ENCODE results near the gene MYBPH.

Gene MYBPH

GRCh38 chr1:203153051-203153988 is 22.3 kb downstream of the MYBPH start:
- TF ChIP-seq SPI1 (IDR thresholded peaks at IDR 0.05; ENCODE audit: low read depth, low read length) (no peak), POLR2AphosphoS5 (IDR thresholded peaks at IDR 0.05; ENCODE audit: low read depth, low read length) (no peak), PAX5 (IDR thresholded peaks at IDR 0.05; ENCODE audit: insufficient read depth, low read length, severe bottlenecking) (no peak), POLR2A (IDR thresholded peaks at IDR 0.05; ENCODE audit: low read depth, low read length) (no peak), TAF1 (IDR thresholded peaks at IDR 0.05; ENCODE audit: low read depth, low read length) (no peak), POU2F2 (IDR thresholded peaks at IDR 0.05; ENCODE audit: low read depth, low read length) (no peak)
- FAIRE-seq, result no peak
- DNase-seq (ENCODE audit: insufficient read length, low spot score), result no peak

- FAIRE-seq (no peak), DNase-seq (ENCODE audit: insufficient read length, low spot score) (no peak)
- no peak for TF ChIP-seq SPI1 (IDR thresholded peaks at IDR 0.05; ENCODE audit: low read depth, low read length)
- TF ChIP-seq POU2F2 (IDR thresholded peaks at IDR 0.05; ENCODE audit: low read depth, low read length), result no peak
- no peak for TF ChIP-seq TAF1 (IDR thresholded peaks at IDR 0.05; ENCODE audit: low read depth, low read length)
- no peak for TF ChIP-seq POLR2AphosphoS5 (IDR thresholded peaks at IDR 0.05; ENCODE audit: low read depth, low read length)
- no peak for TF ChIP-seq PAX5 (IDR thresholded peaks at IDR 0.05; ENCODE audit: insufficient read depth, low read length, severe bottlenecking)
- no peak for TF ChIP-seq POLR2A (IDR thresholded peaks at IDR 0.05; ENCODE audit: low read depth, low read length)
Observed at GRCh38 chr1:203152158-203153034, 23.2 kb downstream of the MYBPH start.

- no peak for FAIRE-seq
- TF ChIP-seq POU2F2 (IDR thresholded peaks at IDR 0.05; ENCODE audit: low read depth, low read length), result no peak
- TF ChIP-seq POLR2AphosphoS5 (IDR thresholded peaks at IDR 0.05; ENCODE audit: low read depth, low read length), result no peak
- TF ChIP-seq PAX5 (IDR thresholded peaks at IDR 0.05; ENCODE audit: insufficient read depth, low read length, severe bottlenecking), result no peak
- no peak for TF ChIP-seq POLR2A (IDR thresholded peaks at IDR 0.05; ENCODE audit: low read depth, low read length)
- no peak for TF ChIP-seq SPI1 (IDR thresholded peaks at IDR 0.05; ENCODE audit: low read depth, low read length)
- TF ChIP-seq TAF1 (IDR thresholded peaks at IDR 0.05; ENCODE audit: low read depth, low read length), result no peak
Observed at GRCh38 chr1:203151362-203152157, 24.1 kb downstream of the MYBPH start.

GRCh38 chr1:203150511-203151297 is 24.9 kb downstream of the MYBPH start:
- FAIRE-seq (no peak), DNase-seq (ENCODE audit: insufficient read length, low spot score) (no peak)
- no peak for TF ChIP-seq SPI1 (IDR thresholded peaks at IDR 0.05; ENCODE audit: low read depth, low read length)
- no peak for TF ChIP-seq TAF1 (IDR thresholded peaks at IDR 0.05; ENCODE audit: low read depth, low read length)
- TF ChIP-seq POU2F2 (IDR thresholded peaks at IDR 0.05; ENCODE audit: low read depth, low read length), result no peak
- TF ChIP-seq PAX5 (IDR thresholded peaks at IDR 0.05; ENCODE audit: insufficient read depth, low read length, severe bottlenecking), result no peak
- TF ChIP-seq POLR2AphosphoS5 (IDR thresholded peaks at IDR 0.05; ENCODE audit: low read depth, low read length), result no peak
- TF ChIP-seq POLR2A (IDR thresholded peaks at IDR 0.05; ENCODE audit: low read depth, low read length), result no peak

More at GRCh38 chr1:203151362-203152157, 24.1 kb downstream of the MYBPH start:
- DNase-seq (ENCODE audit: insufficient read length, low spot score), result no peak

GRCh38 chr1:203149188-203149840 is 26.3 kb downstream of the MYBPH start:
- TF ChIP-seq TAF1 (IDR thresholded peaks at IDR 0.05; ENCODE audit: low read depth, low read length), result no peak
- no peak for TF ChIP-seq POLR2AphosphoS5 (IDR thresholded peaks at IDR 0.05; ENCODE audit: low read depth, low read length)
- TF ChIP-seq SPI1 (IDR thresholded peaks at IDR 0.05; ENCODE audit: low read depth, low read length), result no peak
- no peak for TF ChIP-seq PAX5 (IDR thresholded peaks at IDR 0.05; ENCODE audit: insufficient read depth, low read length, severe bottlenecking)
- TF ChIP-seq POU2F2 (IDR thresholded peaks at IDR 0.05; ENCODE audit: low read depth, low read length), result no peak
- no peak for TF ChIP-seq POLR2A (IDR thresholded peaks at IDR 0.05; ENCODE audit: low read depth, low read length)
- FAIRE-seq (no peak), DNase-seq (ENCODE audit: insufficient read length, low spot score) (no peak)

GRCh38 chr1:203148579-203148978 is 27.0 kb downstream of the MYBPH start:
- TF ChIP-seq POLR2A (IDR thresholded peaks at IDR 0.05; ENCODE audit: low read depth, low read length), result no peak
- no peak for TF ChIP-seq POU2F2 (IDR thresholded peaks at IDR 0.05; ENCODE audit: low read depth, low read length)
- no peak for TF ChIP-seq TAF1 (IDR thresholded peaks at IDR 0.05; ENCODE audit: low read depth, low read length)
- DNase-seq (ENCODE audit: insufficient read length, low spot score) (no peak), FAIRE-seq (no peak)

GRCh38 chr1:203148127-203148526 is 27.5 kb downstream of the MYBPH start:
- TF ChIP-seq POLR2A (IDR thresholded peaks at IDR 0.05; ENCODE audit: low read depth, low read length), result no peak
- TF ChIP-seq POLR2AphosphoS5 (IDR thresholded peaks at IDR 0.05; ENCODE audit: low read depth, low read length), result no peak
- no peak for TF ChIP-seq POU2F2 (IDR thresholded peaks at IDR 0.05; ENCODE audit: low read depth, low read length)
- TF ChIP-seq SPI1 (IDR thresholded peaks at IDR 0.05; ENCODE audit: low read depth, low read length), result no peak
- TF ChIP-seq PAX5 (IDR thresholded peaks at IDR 0.05; ENCODE audit: insufficient read depth, low read length, severe bottlenecking), result no peak
- TF ChIP-seq TAF1 (IDR thresholded peaks at IDR 0.05; ENCODE audit: low read depth, low read length), result no peak
- DNase-seq (ENCODE audit: insufficient read length, low spot score) (no peak), FAIRE-seq (no peak)

Measured in GM12891 (cell line).